Fibroblast of lung (primary cell): Measurements from ENCODE around the gene TENM3. TPM values are rescaled to one million over a fixed set of nuclear protein-coding genes. Genes with fewer than 3 reads are reported as not detected.
A peak's percentile ranks its signal among the peaks of the same experiment; 100 is the strongest.

Experiments used
- DNase-seq, 2 donors: peaks; one replicate each; pipeline versions ENCODE4 v3.0.0 to v3.0.0-alpha.2; 2010; ENCODE audit warnings: low read depth in 2 of 2
- H2AFZ ChIP-seq: 2 replicates; pipeline ENCODE4 v1.5.1; 2012; ENCODE audit warnings: low read length, control low read depth, inconsistent platforms
- H3K27ac ChIP-seq: 2 replicates; pipeline ENCODE4 v1.5.1; 2011; ENCODE audit warnings: low read length, control low read depth; ENCODE audit not compliant: insufficient read depth
- H3K27me3 ChIP-seq: 2 replicates; pipeline ENCODE4 v1.5.1; 2011; ENCODE audit warnings: mild to moderate bottlenecking, low read length; ENCODE audit not compliant: control insufficient read depth, insufficient read depth
- H3K36me3 ChIP-seq: 2 replicates; pipeline ENCODE4 v1.5.1; 2011; ENCODE audit warnings: low read length; ENCODE audit not compliant: control insufficient read depth, insufficient read depth
- H3K4me1 ChIP-seq: 2 replicates; pipeline ENCODE4 v1.5.1; 2011; ENCODE audit warnings: low read length; ENCODE audit not compliant: control insufficient read depth, insufficient read depth; ENCODE audit errors: extremely low read depth
- H3K4me2 ChIP-seq: 2 replicates; pipeline ENCODE4 v1.5.1; 2011; ENCODE audit warnings: low read length, control low read depth; ENCODE audit not compliant: insufficient read depth; ENCODE audit errors: extremely low read depth
- H3K4me3 ChIP-seq, 4 experiments: fragments of 200-600 bp in 1 of 4; sonication (generic) in 1 of 4; replicated peaks in 1 of 4; 2 replicates each; pipeline ENCODE4 v1.5.1; 2011 to 2016; ENCODE audit warnings: low read length in 4 of 4, low read depth in 3 of 4, mild to moderate bottlenecking in 3 of 4, control low read depth in 2 of 4, inconsistent platforms in 1 of 4, mixed read lengths in 1 of 4; ENCODE audit not compliant: insufficient read depth in 1 of 4; ENCODE audit errors: control extremely low read depth in 1 of 4
- H3K79me2 ChIP-seq: 2 replicates; pipeline ENCODE4 v1.5.1; 2012; ENCODE audit warnings: mild to moderate bottlenecking, low read length, inconsistent platforms; ENCODE audit not compliant: control insufficient read depth, insufficient read depth
- H3K9ac ChIP-seq: 2 replicates; pipeline ENCODE4 v1.5.1; 2011; ENCODE audit warnings: mild to moderate bottlenecking, low read length, control low read depth; ENCODE audit not compliant: insufficient read depth
- H3K9me3 ChIP-seq: 2 replicates; pipeline ENCODE4 v1.5.1; 2012; ENCODE audit warnings: low read depth, low read length; ENCODE audit not compliant: control insufficient read depth, insufficient read depth
- H4K20me1 ChIP-seq: 2 replicates; pipeline ENCODE4 v1.5.1; 2011; ENCODE audit warnings: low read length; ENCODE audit not compliant: control insufficient read depth, insufficient read depth; ENCODE audit errors: extremely low read depth
- EZH2 ChIP-seq: IDR thresholded peaks from 2 replicates; pipeline ENCODE4 v1.5.1; 2012; ENCODE audit warnings: low read length, control low read depth, mild to moderate bottlenecking; ENCODE audit errors: missing control alignments
- polyA plus RNA-seq, 2 donors: library from polyadenylated mRNA; depleted of rRNA in 1 of 2; stranded (reverse) in 1 of 2; unstranded in 1 of 2; fragments of >200 nt; gene quantifications; 2 replicates each; pipeline ENCODE4 v1.2.1, GENCODE V29; 2011 to 2012; ENCODE audit warnings: missing spikeins in 1 of 2
- total RNA-seq: library from RNA; depleted of rRNA; stranded (reverse); fragments of >200 nt; gene quantifications from 2 replicates; pipeline ENCODE4 v1.2.1, GENCODE V29; 2014
- TF ChIP-seq, protein P1 (sequence below), 2 donors: IDR thresholded peaks in 1 of 2; conservative IDR thresholded peaks in 1 of 2; 1 replicate in 1 of 2; 2 replicates in 1 of 2; pipeline ENCODE4 v1.5.1; 2011 to 2012; ENCODE audit warnings: low read length in 2 of 2, control low read depth in 1 of 2, inconsistent platforms in 1 of 2, low read depth in 1 of 2, mild to moderate bottlenecking in 1 of 2

Gene TENM3
- total and polyA plus RNA-seq, 2 donors (not counting 1 experiment from before 2014, with no cell fraction given), result 2.7 to 3.6 TPM

DNA sequence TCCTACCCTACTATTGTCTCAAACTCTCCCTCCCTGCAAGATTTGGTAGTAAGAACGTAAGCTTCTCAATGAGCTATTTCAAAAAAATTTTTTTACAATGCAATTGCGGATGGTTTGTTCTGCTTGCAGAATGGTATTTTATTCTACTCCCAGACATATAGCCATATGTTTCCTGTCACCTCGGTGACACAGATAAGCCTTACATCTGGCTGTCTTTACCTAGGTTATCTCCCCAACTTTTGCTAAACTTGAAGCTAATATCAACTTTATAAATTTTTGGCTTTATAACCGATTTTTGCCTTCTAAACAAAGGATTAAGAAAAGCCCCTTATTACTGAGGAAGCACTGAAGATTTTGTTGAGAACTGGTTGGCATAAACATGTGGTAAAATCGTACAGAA, 331.5 kb downstream of the TENM3 start:
- no peak for TF ChIP-seq EZH2
- TF ChIP-seq, protein P1, sequence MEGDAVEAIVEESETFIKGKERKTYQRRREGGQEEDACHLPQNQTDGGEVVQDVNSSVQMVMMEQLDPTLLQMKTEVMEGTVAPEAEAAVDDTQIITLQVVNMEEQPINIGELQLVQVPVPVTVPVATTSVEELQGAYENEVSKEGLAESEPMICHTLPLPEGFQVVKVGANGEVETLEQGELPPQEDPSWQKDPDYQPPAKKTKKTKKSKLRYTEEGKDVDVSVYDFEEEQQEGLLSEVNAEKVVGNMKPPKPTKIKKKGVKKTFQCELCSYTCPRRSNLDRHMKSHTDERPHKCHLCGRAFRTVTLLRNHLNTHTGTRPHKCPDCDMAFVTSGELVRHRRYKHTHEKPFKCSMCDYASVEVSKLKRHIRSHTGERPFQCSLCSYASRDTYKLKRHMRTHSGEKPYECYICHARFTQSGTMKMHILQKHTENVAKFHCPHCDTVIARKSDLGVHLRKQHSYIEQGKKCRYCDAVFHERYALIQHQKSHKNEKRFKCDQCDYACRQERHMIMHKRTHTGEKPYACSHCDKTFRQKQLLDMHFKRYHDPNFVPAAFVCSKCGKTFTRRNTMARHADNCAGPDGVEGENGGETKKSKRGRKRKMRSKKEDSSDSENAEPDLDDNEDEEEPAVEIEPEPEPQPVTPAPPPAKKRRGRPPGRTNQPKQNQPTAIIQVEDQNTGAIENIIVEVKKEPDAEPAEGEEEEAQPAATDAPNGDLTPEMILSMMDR (conservative IDR thresholded peaks at IDR 0.05 in 1 of 2, IDR thresholded peaks at IDR 0.05 in 1 of 2; ENCODE audit: low read depth in 1 of 2, low read length in 2 of 2), result no peak

DNA sequence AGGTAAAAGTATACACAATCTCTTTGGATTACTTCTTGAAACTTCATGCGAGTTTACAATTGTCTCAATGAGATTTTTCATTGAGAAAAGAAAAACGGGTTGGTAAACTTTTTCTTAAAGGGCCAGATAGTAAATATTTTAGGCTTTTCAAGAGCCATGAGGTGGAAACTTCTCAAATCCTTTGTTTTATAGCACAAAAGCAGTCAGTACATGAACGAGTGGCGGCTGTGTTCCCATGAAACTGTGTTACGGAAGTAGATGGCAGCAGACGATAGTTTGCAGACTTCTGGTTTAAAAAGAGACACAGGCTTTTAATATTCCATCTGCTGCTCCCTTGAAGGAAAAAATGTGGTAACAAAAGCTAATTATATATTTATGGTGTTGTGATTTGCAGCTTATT, 332.0 kb downstream of the TENM3 start:
- no peaks in the 10 kb centered on the region for H3K27me3 ChIP-seq
- H3K4me1 ChIP-seq, result no peaks in the 10 kb centered on the region
- H3K36me3 ChIP-seq, result no peaks in the 10 kb centered on the region
- no peak overlapping the region for H2AFZ ChIP-seq
- H3K9ac ChIP-seq, result no peak overlapping the region
- H3K4me2 ChIP-seq, result no peak overlapping the region
- no peak overlapping the region for H3K27ac ChIP-seq
- TF ChIP-seq, protein P1 (conservative IDR thresholded peaks at IDR 0.05 in 1 of 2, IDR thresholded peaks at IDR 0.05 in 1 of 2; ENCODE audit: low read depth in 1 of 2, low read length in 2 of 2), result no peak
- TF ChIP-seq EZH2, result no peak
- no peak for DNase-seq
- no peak overlapping the region for H3K4me3 ChIP-seq
- H3K79me2 ChIP-seq, result no peaks in the 10 kb centered on the region
- H4K20me1 ChIP-seq, result no peaks in the 10 kb centered on the region
- no peaks in the 10 kb centered on the region for H3K9me3 ChIP-seq

More for the DNA sequence above, 331.5 kb downstream of the TENM3 start:
- no peaks in the 10 kb centered on the region for H3K4me1 ChIP-seq
- no peaks in the 10 kb centered on the region for H3K36me3 ChIP-seq
- no peaks in the 10 kb centered on the region for H4K20me1 ChIP-seq
- no peak overlapping the region for H3K9ac ChIP-seq
- no peaks in the 10 kb centered on the region for H3K27me3 ChIP-seq
- H2AFZ ChIP-seq, result no peak overlapping the region
- no peaks in the 10 kb centered on the region for H3K9me3 ChIP-seq
- no peak overlapping the region for H3K4me3 ChIP-seq
- H3K4me2 ChIP-seq, result no peak overlapping the region
- no peak for DNase-seq
- H3K79me2 ChIP-seq, result no peaks in the 10 kb centered on the region
- no peak overlapping the region for H3K27ac ChIP-seq

DNA sequence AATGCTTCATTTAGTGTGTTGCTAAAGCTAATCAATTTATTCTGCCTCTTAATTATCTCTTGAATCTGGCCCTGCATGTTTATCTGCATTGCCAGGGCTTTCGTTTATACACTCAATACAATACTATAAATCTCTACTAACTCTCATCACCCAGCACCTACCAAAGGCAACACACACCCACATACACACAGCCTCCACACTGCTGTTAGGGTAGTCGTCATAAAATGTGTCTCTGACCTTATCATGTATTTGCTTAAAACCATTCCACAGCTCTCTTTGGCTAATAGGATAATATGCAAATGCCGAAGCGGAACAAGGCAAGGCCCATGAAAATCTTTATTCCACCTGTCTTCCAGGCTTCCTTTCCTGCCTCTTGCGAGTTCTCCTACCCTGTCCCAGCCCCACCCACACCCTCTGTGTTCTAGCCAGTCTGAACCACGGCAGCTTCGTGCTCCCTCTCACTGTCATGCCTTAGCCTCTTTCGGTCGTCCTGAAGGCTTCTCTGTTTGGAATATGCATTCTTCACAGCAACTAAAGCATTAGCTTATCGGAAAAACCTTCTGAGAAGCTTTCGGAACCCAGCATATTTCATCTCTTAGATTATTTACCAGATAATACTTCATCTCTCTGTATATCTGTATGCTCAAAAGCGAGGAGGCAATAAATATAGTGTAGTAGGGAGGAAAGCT, 333.5 kb downstream of the TENM3 start:
- H3K36me3 ChIP-seq, result no peaks in the 10 kb centered on the region
- no peaks in the 10 kb centered on the region for H3K4me1 ChIP-seq
- no peak for TF ChIP-seq EZH2
- TF ChIP-seq, protein P1 (conservative IDR thresholded peaks at IDR 0.05 in 1 of 2, IDR thresholded peaks at IDR 0.05 in 1 of 2; ENCODE audit: low read depth in 1 of 2, low read length in 2 of 2), result no peak
- no peaks in the 10 kb centered on the region for H3K79me2 ChIP-seq
- no peaks in the 10 kb centered on the region for H3K27me3 ChIP-seq
- no peaks in the 10 kb centered on the region for H3K9me3 ChIP-seq
- H3K4me3 ChIP-seq, result no peak overlapping the region
- no peak overlapping the region for H3K4me2 ChIP-seq
- H2AFZ ChIP-seq, result no peak overlapping the region
- DNase-seq, result peak in 1 of 2 donors; percentile 57
- no peak overlapping the region for H3K9ac ChIP-seq
- no peaks in the 10 kb centered on the region for H4K20me1 ChIP-seq
- H3K27ac ChIP-seq, result no peak overlapping the region
